Stimulated activated CD8-positive, alpha-beta memory T cell treated with anti-CD3 and anti-CD28 coated beads, Interleukin-7, amount 100 ng/mL, for 1 hour (primary cell): ENCODE data around the gene DPF3.

ENCODE experiments used
- DNase-seq, 2 donors: peaks; one replicate each; pipeline ENCODE4 v3.0.0-alpha.2; 2020; ENCODE audit warnings: low read depth in 2 of 2

Gene DPF3

GRCh38 chr14:72616811-72617210, 277.1 kb downstream of the DPF3 start:
- no peak for DNase-seq

GRCh38 chr14:72616294-72616693, 277.6 kb downstream of the DPF3 start:
- no peak for DNase-seq

GRCh38 chr14:72615451-72616121, 278.3 kb downstream of the DPF3 start:
- DNase-seq, result no peak

GRCh38 chr14:72614891-72615415, 278.9 kb downstream of the DPF3 start:
- no peak for DNase-seq

GRCh38 chr14:72614365-72614764, 279.5 kb downstream of the DPF3 start:
- DNase-seq, result no peak

GRCh38 chr14:72613975-72614319, 280.0 kb downstream of the DPF3 start:
- no peak for DNase-seq

- no peak for DNase-seq
These were observed 280.5 kb downstream of the DPF3 start for GRCh38 chr14:72613231-72613974.

- DNase-seq, result no peak
These were observed 281.9 kb downstream of the DPF3 start for GRCh38 chr14:72612041-72612440.

GRCh38 chr14:72611506-72611905, 282.4 kb downstream of the DPF3 start:
- no peak for DNase-seq

GRCh38 chr14:72610831-72611200, 283.1 kb downstream of the DPF3 start:
- DNase-seq, result no peak

- no peak for DNase-seq
These were observed 283.6 kb downstream of the DPF3 start for GRCh38 chr14:72610096-72610830.

GRCh38 chr14:72609205-72609916, 284.5 kb downstream of the DPF3 start:
- DNase-seq, result no peak

GRCh38 chr14:72608391-72609204, 285.3 kb downstream of the DPF3 start:
- DNase-seq, result no peak

- no peak for DNase-seq
These were observed 286.3 kb downstream of the DPF3 start for GRCh38 chr14:72607386-72608130.

GRCh38 chr14:72606879-72607278, 287.0 kb downstream of the DPF3 start:
- DNase-seq, result no peak

GRCh38 chr14:72605921-72606220, 288.0 kb downstream of the DPF3 start:
- no peak for DNase-seq

GRCh38 chr14:72605096-72605920, 288.6 kb downstream of the DPF3 start:
- no peak for DNase-seq

- DNase-seq, result no peak
These were observed 289.8 kb downstream of the DPF3 start for GRCh38 chr14:72604133-72604532.

- DNase-seq, result no peak
These were observed 290.3 kb downstream of the DPF3 start for GRCh38 chr14:72603639-72604038.
